ENCODE results near the gene DHX29.
"Not testable (repeated sequence)": the region's sequence is repeated elsewhere in the genome, so short reads cannot be mapped to it uniquely, and the experiment has no call there.

DHX29 gene

DNA sequence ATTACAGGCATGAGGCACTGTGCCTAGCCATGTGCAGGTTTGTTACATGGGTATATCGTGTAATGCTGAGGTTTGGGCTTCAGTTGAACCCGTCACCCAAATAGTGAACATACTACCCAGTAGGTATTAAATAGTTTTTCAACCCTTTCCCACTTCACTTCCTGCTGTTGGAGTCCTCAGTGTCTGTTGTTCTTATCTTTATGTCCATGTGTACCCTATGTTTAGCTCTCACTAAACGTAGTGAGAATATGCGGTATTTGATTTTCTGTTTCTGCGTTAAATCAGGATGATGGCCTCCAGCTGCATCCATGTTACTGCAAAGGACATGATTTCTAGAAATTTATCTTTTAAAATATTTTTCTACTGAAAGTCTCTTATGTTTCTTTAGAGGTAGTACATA is 18.1 kb upstream of the DHX29 start:
- H3K4me1 Mint-ChIP-seq, result peaks cover 5 to 12% of the 10 kb centered on the region in 2 donors
- no peak overlapping the region for H3K27ac Mint-ChIP-seq
- peaks cover 21 to 36% of the 10 kb centered on the region in 2 donors for H3K36me3 Mint-ChIP-seq
- no peaks in the 10 kb centered on the region for H3K9me3 Mint-ChIP-seq
- H3K4me3 Mint-ChIP-seq, result no peak overlapping the region
- DNase-seq (no peak), ATAC-seq (replicated peaks) (no peak)
- H3K27me3 Mint-ChIP-seq, result no peaks in the 10 kb centered on the region

DNA sequence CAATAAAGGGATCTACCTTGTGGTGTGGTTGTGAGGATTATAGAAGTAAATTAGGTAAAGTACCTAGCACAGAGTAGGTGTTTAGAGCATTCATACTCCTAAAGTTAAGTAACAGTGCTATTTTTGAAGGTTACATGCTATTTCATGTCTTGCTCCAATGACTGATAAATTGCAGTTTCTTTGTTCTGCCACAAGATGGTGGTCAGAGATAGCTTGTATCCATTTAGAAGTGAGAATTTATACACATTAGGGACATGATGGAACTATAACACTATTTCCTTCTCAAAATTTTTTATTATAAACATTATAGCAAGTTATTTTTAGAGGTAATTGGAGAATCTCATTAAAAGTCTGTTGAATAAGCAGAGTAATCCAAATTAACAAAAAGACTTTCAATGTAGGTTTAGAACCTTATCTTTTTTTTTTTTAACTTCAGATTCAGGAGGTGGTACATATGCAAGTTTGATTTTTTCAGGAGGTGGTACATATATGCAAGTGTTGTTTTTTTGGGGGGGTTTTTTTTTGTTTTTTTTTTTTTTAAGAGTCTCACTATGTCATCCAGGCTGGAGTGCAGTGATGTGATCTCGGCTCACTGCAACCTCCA is 17.4 kb upstream of the DHX29 start:
- peak; percentile 51 to 53 for ATAC-seq (replicated peaks)
- Mint-ChIP-seq H3K4me3 (no peak overlapping the region), H3K4me1 (peaks cover 4 to 5% of the 10 kb centered on the region in 2 donors), H3K9me3 (no peaks in the 10 kb centered on the region), H3K36me3 (peaks cover 15 to 30% of the 10 kb centered on the region in 2 donors), H3K27ac (no peak overlapping the region), H3K27me3 (no peaks in the 10 kb centered on the region)
- DNase-seq, result no peak

DNA sequence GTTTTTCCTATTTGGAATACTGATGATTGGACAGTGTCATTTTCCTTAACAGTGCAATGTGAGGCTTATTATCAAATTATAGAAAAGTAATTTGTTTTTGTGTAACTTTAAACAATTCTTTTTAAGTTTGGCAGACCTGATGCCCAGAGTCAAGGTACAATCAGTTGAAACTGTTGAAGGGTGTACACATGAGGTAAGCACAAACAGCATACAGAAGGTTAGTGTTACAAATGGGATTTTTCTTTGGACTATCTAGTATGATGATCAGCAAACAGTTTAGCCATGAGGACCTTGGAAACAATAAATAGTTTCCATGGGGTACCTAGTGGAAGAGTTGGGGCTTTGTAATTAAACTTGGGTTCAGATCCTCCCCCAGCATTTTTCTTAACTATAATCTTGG is 16.5 kb upstream of the DHX29 start:
- ATAC-seq (replicated peaks), result no peak
- peaks cover 2% of the 10 kb centered on the region in 2 donors for H3K4me1 Mint-ChIP-seq
- no peaks in the 10 kb centered on the region for H3K27me3 Mint-ChIP-seq
- no peaks in the 10 kb centered on the region for H3K9me3 Mint-ChIP-seq
- DNase-seq, result no peak
- H3K27ac Mint-ChIP-seq, result no peak overlapping the region
- peaks cover 8 to 24% of the 10 kb centered on the region in 2 donors for H3K36me3 Mint-ChIP-seq
- H3K4me3 Mint-ChIP-seq, result no peak overlapping the region

DNA sequence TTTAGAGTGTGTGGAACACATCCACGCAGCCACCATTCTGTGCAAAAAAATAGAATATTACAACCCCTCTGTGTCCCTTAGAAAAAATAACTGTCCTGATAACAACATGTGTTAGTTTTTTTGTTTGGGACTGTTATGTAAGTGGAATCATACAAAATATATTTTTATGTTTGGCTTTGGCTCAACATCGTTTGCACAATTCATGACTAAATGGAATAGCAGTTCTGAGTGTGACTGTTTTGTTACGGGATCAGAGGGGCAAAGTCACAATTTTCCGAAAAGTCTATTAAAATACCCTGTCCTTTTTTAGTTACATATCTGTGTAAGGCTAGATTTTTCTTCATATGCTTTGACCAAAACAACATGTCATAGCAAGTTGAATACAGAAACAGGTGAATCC is 13.1 kb upstream of the DHX29 start:
- no peak overlapping the region for H3K4me3 Mint-ChIP-seq
- DNase-seq (no peak), ATAC-seq (replicated peaks) (no peak)
- H3K36me3 Mint-ChIP-seq, result peaks cover 15 to 35% of the 10 kb centered on the region in 2 donors
- H3K27me3 Mint-ChIP-seq, result no peaks in the 10 kb centered on the region
- H3K9me3 Mint-ChIP-seq, result peaks cover 4 to 9% of the 10 kb centered on the region in 2 donors
- no peak overlapping the region for H3K27ac Mint-ChIP-seq
- peaks cover 11 to 22% of the 10 kb centered on the region in 2 donors for H3K4me1 Mint-ChIP-seq

GRCh38 chr5:55319491-55319890 is 12.0 kb upstream of the DHX29 start:
- no peak overlapping the region for H3K27ac Mint-ChIP-seq
- DNase-seq (no peak), ATAC-seq (replicated peaks) (no peak)
- H3K9me3 Mint-ChIP-seq, result peaks cover 4 to 9% of the 10 kb centered on the region in 2 donors
- peaks cover 13 to 33% of the 10 kb centered on the region in 2 donors for H3K36me3 Mint-ChIP-seq
- H3K4me1 Mint-ChIP-seq, result peaks cover 14 to 27% of the 10 kb centered on the region in 2 donors
- H3K27me3 Mint-ChIP-seq, result no peaks in the 10 kb centered on the region
- H3K4me3 Mint-ChIP-seq, result no peak overlapping the region

DNA sequence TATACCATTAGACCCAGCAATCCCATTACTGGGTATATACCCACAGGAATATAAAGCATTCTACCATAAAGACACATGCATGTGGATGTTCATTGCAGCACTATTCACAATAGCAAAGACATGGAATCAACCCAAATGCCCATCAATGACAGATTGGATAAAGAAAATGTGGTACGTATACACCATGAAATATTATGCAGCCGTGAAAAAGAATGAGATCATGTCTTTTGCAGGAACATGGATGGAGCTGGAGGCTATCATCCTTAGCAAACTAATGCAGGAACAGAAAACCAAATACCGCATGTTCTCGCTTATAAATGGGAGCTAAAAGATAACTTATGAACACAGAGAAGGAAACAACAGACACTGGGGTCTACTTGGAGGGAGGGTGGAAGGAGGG is 10.7 kb upstream of the DHX29 start:
- not testable (repeated sequence) for H3K27ac Mint-ChIP-seq; ATAC-seq (replicated peaks); DNase-seq; H3K27me3 Mint-ChIP-seq; H3K4me3 Mint-ChIP-seq
- H3K36me3 Mint-ChIP-seq, result peaks cover 16 to 42% of the 10 kb centered on the region in 2 donors
- H3K4me1 Mint-ChIP-seq, result peaks cover 22 to 38% of the 10 kb centered on the region in 2 donors
- peaks cover 4 to 11% of the 10 kb centered on the region in 2 donors for H3K9me3 Mint-ChIP-seq

DNA sequence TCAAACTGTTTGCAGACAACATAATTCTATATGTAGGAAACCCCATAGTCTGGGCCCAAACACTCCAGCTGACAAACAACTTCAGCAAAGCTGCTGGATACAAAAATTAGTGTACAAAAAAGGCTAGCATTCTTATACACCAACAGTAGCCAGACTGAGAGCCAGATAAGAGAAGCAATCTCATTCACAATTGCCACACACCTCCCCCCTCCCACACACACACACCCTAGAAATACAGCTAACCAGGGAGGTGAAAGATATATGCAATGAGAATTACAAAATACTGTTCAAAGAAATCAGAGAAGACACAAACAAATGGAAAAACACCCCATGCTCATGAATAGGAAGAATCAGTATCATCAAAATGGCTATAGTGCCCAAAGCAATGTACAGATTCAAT is 9.3 kb upstream of the DHX29 start:
- Mint-ChIP-seq H3K4me3 (no peak overlapping the region), H3K4me1 (peaks cover 27 to 51% of the 10 kb centered on the region in 2 donors), H3K27me3 (no peaks in the 10 kb centered on the region), H3K27ac (no peak overlapping the region), H3K9me3 (peaks cover 4 to 11% of the 10 kb centered on the region in 2 donors), H3K36me3 (peaks cover 20 to 44% of the 10 kb centered on the region in 2 donors)
- DNase-seq, result no peak
- ATAC-seq (replicated peaks), result no peak

GRCh38 chr5:55316289-55316688 is 8.8 kb upstream of the DHX29 start:
- no peak for ATAC-seq (replicated peaks)
- Mint-ChIP-seq H3K4me1 (peaks cover 30 to 57% of the 10 kb centered on the region in 2 donors), H3K36me3 (peaks cover 21 to 47% of the 10 kb centered on the region in 2 donors), H3K9me3 (peaks cover 4 to 11% of the 10 kb centered on the region in 2 donors), H3K4me3 (no peak overlapping the region), H3K27ac (no peak overlapping the region), H3K27me3 (no peaks in the 10 kb centered on the region)
- DNase-seq, result no peak

DNA sequence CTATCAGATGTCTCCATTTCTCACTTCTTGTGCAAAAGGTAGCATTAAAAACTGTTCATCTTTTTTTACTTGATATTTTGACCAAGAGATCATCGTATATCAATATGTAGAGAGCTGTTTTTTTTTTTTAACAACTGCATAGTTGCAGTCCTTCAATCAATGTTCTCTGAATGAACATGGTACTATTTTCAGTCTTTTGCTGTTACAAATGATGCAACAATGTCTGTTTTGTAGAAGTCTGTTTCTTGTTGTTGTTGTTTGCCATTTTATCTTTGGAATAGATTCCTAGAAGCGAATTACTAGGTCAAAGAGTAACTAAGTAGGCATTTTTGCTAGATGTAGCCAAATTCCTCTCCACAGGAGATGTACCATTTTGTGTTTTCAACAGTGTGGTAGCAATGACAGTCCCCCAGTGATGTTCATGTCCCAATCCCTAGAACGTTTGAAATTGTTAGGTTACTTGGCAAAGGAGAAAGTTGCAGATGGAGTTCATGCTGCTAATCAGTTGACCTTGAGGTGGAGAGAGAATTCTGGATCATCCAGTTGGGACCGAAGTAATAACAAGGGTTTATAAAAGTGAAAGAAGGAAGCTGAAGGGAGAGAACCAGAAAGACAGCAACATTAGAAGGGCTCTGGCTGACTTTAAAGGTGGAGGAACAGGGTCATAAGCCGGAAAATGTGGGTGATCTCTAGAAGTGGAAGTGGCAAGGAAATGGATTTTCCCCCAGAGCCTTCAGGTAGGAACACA is 6.5 kb upstream of the DHX29 start:
- peaks cover 32 to 62% of the 10 kb centered on the region in 2 donors for H3K4me1 Mint-ChIP-seq
- peaks cover 21 to 50% of the 10 kb centered on the region in 2 donors for H3K36me3 Mint-ChIP-seq
- no peaks in the 10 kb centered on the region for H3K27me3 Mint-ChIP-seq
- peak overlapping the region; percentile 65 for H3K27ac Mint-ChIP-seq
- peaks cover 4 to 11% of the 10 kb centered on the region in 2 donors for H3K9me3 Mint-ChIP-seq
- DNase-seq (no peak), ATAC-seq (replicated peaks) (no peak)
- H3K4me3 Mint-ChIP-seq, result no peak overlapping the region

- H3K4me1 Mint-ChIP-seq, result peaks cover 18 to 39% of the 10 kb centered on the region in 2 donors
- ATAC-seq (replicated peaks) (peak; percentile 29 to 35), DNase-seq (peak; percentile 9)
- no peaks in the 10 kb centered on the region for H3K27me3 Mint-ChIP-seq
- peaks cover 3% of the 10 kb centered on the region in 2 donors for H3K9me3 Mint-ChIP-seq
- H3K4me3 Mint-ChIP-seq, result no peak overlapping the region
- H3K27ac Mint-ChIP-seq, result no peak overlapping the region
- peaks cover 9 to 12% of the 10 kb centered on the region in 2 donors for H3K36me3 Mint-ChIP-seq
Observed at GRCh38 chr5:55308254-55308836, 851 bp upstream of the DHX29 start.

DNA sequence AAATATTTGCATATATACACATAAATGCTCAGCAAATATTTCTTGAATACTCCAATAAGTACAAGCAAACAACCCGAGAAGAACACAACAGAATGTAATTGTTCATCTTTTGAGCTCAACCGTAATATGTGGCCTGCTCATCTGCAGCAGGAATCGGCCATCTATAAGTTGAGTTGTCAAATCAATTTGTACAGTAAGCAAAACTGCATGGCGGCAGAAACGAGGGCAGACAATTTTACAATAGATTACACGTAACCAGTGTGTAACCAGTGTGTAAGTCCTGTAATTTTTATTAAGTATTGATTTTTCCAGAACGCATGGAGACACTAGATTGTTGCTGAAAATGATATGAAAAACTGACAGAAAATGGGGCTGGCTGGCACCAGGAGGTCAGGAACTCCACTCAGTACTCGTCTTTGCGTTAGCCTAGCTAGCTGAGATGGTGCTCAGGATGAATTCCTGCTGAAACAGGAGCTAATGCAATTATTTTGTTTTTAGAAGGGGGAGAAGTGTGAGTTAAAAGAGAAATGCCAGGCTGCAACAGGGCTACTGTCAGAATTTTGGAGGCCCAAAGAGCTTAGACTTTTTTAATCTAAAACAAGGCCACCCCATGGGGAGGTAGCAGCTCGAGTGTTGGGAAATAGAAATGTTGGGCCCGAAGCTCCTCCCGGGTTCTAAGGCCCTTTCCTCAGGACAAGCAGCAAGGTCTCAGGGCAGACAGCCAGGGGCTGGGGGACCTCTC is 682 bp downstream of the DHX29 start:
- no peak for ATAC-seq (replicated peaks)
- Mint-ChIP-seq H3K36me3 (peaks cover 4 to 16% of the 10 kb centered on the region in 2 donors), H3K27me3 (no peaks in the 10 kb centered on the region), H3K4me1 (peaks cover 13 to 27% of the 10 kb centered on the region in 2 donors), H3K4me3 (no peak overlapping the region), H3K27ac (no peak overlapping the region), H3K9me3 (peaks cover 3% of the 10 kb centered on the region in 2 donors)
- DNase-seq, result no peak

DNA sequence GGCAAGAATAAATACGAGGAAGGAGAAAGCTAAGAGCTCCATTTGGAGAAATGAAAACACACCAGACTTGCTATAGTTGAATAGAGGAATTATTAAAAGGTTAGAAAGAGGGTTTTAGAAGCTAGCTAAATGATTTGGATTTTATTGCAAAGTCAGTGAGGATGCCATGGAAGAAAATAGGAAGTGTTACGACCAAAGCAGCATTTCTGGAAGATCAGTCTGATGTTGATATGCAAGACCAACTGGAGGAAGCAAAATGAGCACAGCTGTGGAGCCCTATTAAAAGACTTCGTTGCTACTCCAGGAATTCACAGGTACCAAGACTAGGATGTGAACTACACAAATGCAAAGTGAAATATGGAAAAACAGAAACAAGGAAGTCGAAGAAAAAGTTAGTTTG is 2.1 kb downstream of the DHX29 start:
- Mint-ChIP-seq H3K27ac (no peak overlapping the region), H3K9me3 (peaks cover 3% of the 10 kb centered on the region in 2 donors), H3K36me3 (peaks cover 10 to 16% of the 10 kb centered on the region in 2 donors), H3K4me3 (no peak overlapping the region), H3K27me3 (no peaks in the 10 kb centered on the region), H3K4me1 (peaks cover 9 to 15% of the 10 kb centered on the region in 2 donors)
- DNase-seq (no peak), ATAC-seq (replicated peaks) (no peak)

DNA sequence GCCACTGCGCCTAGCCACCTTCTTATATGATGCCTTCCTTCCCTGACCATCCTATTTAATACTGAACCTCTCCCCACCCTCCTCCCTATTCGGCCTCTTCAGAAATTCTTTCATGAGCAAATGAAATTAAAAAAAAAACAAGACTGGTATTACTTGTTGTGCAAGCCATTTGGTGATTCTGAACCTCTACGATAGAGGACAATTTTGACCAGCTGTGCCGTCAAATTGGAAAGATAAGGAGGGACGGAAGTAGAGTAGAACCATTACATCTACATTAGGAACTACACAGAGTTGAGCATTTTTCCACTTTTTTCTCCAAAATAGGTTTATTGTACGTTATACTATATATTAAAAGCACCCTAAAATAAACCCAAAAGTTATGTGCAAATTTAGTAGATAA is 2.9 kb downstream of the DHX29 start:
- ATAC-seq (replicated peaks) (no peak), DNase-seq (no peak)
- Mint-ChIP-seq H3K4me1 (peaks cover 9 to 17% of the 10 kb centered on the region in 2 donors), H3K27ac (no peak overlapping the region), H3K36me3 (peaks cover 10 to 18% of the 10 kb centered on the region in 2 donors), H3K9me3 (peaks cover 3% of the 10 kb centered on the region in 2 donors), H3K27me3 (no peaks in the 10 kb centered on the region), H3K4me3 (peak overlapping the region in 1 of 2 donors; percentile 0)

- H3K27ac Mint-ChIP-seq, result peak overlapping the region; percentile 21
- peaks cover 10 to 20% of the 10 kb centered on the region in 2 donors for H3K36me3 Mint-ChIP-seq
- peaks cover 9 to 19% of the 10 kb centered on the region in 2 donors for H3K4me1 Mint-ChIP-seq
- H3K27me3 Mint-ChIP-seq, result no peaks in the 10 kb centered on the region
- H3K4me3 Mint-ChIP-seq, result peak overlapping the region in 1 of 2 donors; percentile 0
- peaks cover 3% of the 10 kb centered on the region in 2 donors for H3K9me3 Mint-ChIP-seq
- DNase-seq, result no peak
- peak; percentile 41 to 45 for ATAC-seq (replicated peaks)
Observed at GRCh38 chr5:55303238-55303690, 4.2 kb downstream of the DHX29 start.

Measured in stimulated activated naive B cell treated with anti-CD40 and anti-IgM and Interleukin-4, amounts not matched to agents 10 μg/mL and 1 μg/mL and 100 μg/mL, for 72 hours (primary cell).